ENCODE measurements around the gene GFER.
"Not testable (repeated sequence)": the region's sequence is repeated elsewhere in the genome, so short reads cannot be mapped to it uniquely, and the experiment has no call there.

The GFER gene

GRCh38 chr16:2006317-2006716, 22.3 kb downstream of the GFER start:
- DNase-seq (ENCODE audit: low read depth), result no peak

GRCh38 chr16:2007081-2007836, 23.3 kb downstream of the GFER start:
- no peak for DNase-seq (ENCODE audit: low read depth)

GRCh38 chr16:2008009-2008526, 24.1 kb downstream of the GFER start:
- no peak for DNase-seq (ENCODE audit: low read depth)

DNA sequence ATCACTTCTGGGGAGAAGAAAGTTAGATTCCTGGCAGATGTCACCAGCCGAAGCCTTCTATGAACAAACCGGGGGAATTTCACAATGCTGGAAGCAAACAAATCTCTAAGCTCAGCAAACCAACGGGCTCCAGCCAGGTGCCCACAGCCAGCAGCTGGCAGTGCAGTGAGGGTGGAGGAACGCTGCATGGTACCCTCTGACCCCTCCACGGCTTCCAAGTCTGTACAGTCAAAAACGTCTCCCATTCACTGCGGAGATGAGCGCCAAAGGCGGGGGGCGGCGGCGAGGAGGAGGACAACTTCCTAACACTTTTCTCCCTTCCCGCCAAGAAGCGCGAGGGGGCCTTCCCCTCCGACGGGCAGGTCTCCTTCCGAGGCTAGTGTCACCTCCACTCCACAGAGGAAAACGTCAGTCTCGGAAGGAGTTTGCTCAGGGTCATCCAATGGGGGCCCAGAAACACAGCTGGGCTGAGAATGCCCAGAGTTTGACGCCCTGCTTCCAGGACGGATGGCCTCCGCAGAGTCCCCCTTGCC, 24.7 kb downstream of the GFER start:
- no peak for DNase-seq (ENCODE audit: low read depth)

DNA sequence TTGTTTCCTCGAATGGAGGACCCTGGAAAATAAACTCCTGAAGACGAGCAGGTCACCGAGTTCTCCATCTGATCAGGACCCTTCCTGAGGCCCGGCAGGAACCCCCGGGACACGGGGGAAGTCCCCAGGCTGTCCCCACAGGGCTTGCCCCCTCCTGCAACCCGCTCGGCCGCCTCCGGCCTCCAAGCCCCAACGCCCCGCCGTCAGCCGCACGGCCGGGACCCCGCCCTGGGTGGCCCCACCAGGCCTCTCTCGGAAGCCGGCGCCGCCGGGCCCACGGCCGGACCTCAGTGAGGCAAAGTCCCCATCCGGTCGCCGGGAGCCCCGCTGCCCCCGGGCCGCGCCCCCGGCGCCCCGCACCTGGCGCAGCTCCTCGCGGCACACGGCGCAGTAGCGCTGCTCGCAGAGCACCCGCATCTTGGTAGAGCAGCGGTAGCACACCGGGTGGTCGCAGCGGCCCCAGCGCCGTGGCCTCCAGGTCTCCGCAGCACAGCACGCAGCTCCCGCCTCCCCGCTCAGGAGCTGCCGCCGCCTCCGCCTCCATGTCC, 25.2 kb downstream of the GFER start:
- DNase-seq (ENCODE audit: low read depth), result no peak

GRCh38 chr16:2009791-2010510, 26.0 kb downstream of the GFER start, which contains the start of gene ZNF598:
Gene ZNF598 (minus strand): TSS chr16:2009821.
- peak; percentile 73 for DNase-seq (ENCODE audit: low read depth)

GRCh38 chr16:2011726-2012125, 27.7 kb downstream of the GFER start:
- DNase-seq (ENCODE audit: low read depth), result not testable (repeated sequence)

- no peak for DNase-seq (ENCODE audit: low read depth)
Observed at GRCh38 chr16:2013527-2013926, 29.5 kb downstream of the GFER start.

GRCh38 chr16:2015117-2015946, 31.3 kb downstream of the GFER start:
- DNase-seq (ENCODE audit: low read depth), result no peak

DNA sequence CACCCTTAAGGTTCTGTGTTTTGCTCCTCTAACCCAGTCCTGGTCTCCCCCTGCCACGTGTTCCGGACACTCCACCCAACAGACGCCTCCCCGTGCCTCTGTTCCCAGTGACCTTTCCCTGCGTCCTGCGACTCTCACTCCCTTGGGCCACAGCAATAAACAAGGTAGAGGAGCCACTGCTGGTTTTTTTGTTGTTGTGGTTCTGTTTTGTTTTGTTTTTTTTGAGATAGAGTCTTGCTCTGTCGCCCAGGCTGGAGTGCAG, 31.9 kb downstream of the GFER start:
- no peak for DNase-seq (ENCODE audit: low read depth)

- no peak for DNase-seq (ENCODE audit: low read depth)
Observed at GRCh38 chr16:2016407-2016922, 32.5 kb downstream of the GFER start.

GRCh38 chr16:2019518-2019920, 35.5 kb downstream of the GFER start, which contains the start of gene NPW:
Gene NPW (plus strand): TSS chr16:2019785.
- no peak for DNase-seq (ENCODE audit: low read depth)

DNA sequence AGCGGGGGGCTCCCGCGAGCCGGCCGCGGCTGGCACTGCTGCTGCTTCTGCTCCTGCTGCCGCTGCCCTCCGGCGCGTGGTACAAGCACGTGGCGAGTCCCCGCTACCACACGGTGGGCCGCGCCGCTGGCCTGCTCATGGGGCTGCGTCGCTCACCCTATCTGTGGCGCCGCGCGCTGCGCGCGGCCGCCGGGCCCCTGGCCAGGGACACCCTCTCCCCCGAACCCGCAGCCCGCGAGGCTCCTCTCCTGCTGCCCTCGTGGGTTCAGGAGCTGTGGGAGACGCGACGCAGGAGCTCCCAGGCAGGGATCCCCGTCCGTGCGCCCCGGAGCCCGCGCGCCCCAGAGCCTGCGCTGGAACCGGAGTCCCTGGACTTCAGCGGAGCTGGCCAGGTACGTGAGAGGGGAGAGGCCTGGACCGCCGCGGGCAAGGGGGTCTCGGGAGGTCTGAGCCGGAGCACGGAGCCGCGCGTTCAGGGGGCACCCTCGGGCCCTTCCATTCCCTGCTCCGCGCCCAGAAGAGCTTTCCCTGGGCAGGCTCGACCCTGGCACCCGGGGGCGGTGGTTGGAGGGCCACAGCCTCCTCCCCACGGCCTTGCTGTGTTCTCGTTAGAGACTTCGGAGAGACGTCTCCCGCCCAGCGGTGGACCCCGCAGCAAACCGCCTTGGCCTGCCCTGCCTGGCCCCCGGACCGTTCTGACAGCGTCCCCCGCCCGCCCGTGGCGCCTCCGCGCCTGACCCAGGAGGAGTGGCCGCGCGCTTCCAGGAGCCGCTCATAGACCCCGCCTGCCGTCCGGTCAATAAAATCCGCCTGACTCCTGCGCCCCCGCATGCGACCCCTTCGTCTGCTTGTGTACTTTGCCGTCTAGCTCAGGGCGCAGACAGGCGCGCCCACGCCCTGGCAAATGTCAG, 36.2 kb downstream of the GFER start:
- DNase-seq (ENCODE audit: low read depth), result no peak

- no peak for DNase-seq (ENCODE audit: low read depth)
Observed at GRCh38 chr16:2022723-2023091, 38.7 kb downstream of the GFER start.

GRCh38 chr16:2023092-2024031, 39.4 kb downstream of the GFER start:
- DNase-seq (ENCODE audit: low read depth), result peak; percentile 94

DNA sequence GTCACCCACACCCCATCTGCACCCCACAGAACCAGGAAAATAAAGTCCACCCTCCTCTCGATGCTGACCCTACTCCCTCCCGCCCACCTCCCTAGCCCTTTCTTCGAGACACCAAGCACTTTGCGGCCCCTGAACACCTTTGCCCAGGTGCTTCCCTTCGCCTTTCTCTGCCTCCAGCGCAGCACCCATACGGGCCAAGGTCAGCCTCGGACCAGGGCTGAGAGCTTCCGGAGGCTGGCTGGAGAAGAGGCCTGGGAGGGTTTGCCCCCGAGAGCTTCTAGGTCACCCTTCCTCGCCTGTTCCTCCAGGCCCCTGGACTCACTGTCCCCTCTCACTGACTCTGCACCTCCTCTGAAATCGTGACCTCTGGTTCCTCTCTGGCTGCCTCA, 40.0 kb downstream of the GFER start:
- DNase-seq (ENCODE audit: low read depth), result no peak

DNA sequence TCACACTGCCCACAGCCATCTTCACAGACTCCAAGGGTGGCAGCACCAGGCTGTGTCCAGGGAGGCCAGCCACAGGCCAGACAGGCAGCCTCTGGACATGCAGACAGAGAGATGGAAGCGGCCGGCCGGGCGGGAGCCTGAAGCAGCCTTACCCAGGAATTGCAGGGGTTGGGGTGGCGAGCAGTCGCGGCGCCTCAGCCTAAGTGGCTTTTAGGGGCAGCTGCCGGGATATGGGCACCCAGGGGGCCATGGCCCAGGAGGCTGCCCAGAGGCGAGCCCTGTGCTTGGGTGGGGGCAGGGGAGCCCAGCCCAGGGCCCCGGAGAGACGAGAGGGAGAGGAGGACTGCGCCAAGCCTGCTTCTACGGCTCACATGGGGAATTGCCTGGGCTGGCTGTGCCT, 41.3 kb downstream of the GFER start:
- DNase-seq (ENCODE audit: low read depth), result no peak

DNA sequence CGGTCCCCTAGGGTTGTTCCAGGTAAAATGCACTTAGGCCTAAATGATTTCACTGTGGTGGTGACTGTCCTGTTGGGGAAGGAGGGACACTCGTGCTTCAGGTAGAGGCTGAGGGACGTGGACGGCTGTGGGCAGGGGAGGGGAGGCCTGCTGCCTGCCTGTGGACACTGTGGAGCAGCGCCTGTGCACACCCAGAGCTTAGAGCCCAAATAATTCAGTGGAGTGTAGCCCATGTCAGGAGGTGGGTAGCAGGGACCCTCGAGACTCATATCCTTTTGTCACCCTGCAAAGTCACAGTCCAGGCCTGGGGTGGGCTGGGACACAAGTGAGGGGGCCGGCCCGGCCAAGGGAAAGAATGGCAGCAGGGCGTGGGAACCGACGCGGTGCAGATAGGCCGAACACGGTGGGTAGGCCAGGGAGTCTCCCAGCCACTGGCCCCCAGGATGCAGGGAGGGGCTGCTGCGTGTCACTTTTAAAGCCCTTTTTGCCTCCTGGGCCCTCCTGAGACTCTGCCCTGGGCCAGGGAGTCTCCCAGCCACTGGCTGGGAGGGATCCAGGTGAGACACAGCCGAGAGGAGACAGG, 42.0 kb downstream of the GFER start:
- DNase-seq (ENCODE audit: low read depth), result no peak

DNA sequence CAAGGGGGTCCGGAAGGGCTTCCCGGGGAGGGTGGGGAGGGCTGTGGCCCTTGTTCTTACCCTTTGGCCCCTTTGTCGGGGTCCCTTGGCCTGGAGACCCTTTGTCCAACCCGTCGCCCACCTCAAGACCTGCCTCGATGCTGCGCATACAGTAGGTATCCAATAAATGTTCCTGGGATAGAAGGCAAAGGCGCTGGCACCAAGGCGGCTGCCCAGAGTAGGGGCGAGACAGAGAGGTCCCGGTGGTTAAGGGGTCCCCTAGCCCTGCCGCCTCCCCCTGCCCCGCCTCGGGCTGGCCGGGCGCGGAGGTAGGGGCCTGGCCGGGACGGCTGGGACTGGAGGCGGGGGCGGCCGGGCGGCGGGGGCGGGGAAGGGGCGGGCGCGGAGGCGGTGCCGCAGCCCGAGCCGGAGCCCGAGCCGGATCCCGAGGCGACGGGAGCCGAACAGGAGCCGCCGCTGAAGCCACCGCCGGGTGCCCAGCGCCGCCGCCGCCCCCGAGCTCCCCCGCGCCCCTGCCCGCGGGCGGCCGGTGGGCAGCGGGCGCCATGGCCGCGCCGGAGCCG, 42.5 kb downstream of the GFER start, which contains the start of gene NHERF2:
NHERF2 (plus strand) TSS at position 442 of the 563 bp plus-strand sequence; CDS start at position 546, 104 bp downstream.
- DNase-seq (ENCODE audit: low read depth), result no peak

Measured in stimulated activated CD8-positive, alpha-beta memory T cell treated with anti-CD3 and anti-CD28 coated beads, Interleukin-12 subunit alpha, Interleukin-12 subunit beta, amount 100 ng/mL, for 4 hours (primary cell).